HG03095 (cell line): ENCODE measurements around the gene GNE.
"Not testable (repeated sequence)": the region's sequence is repeated elsewhere in the genome, so short reads cannot be mapped to it uniquely, and the experiment has no call there.

Experiments used
- ATAC-seq: cut with Tn5 transposase; IDR thresholded peaks from one replicate; pipeline ENCODE4 v1.9.1; 2021; ENCODE audit warnings: moderate library complexity; ENCODE audit not compliant: unreplicated experiment

GNE gene

GRCh38 chr9:36211510-36211909 lies 46.7 kb downstream of the GNE start:
- ATAC-seq, result no peak

GRCh38 chr9:36210722-36211121 lies 47.5 kb downstream of the GNE start:
- no peak for ATAC-seq

GRCh38 chr9:36208521-36209253 lies 49.6 kb downstream of the GNE start:
- no peak for ATAC-seq

- no peak for ATAC-seq
Measured at GRCh38 chr9:36207546-36208012, 50.7 kb downstream of the GNE start.

- no peak for ATAC-seq
Measured at GRCh38 chr9:36207016-36207415, 51.2 kb downstream of the GNE start.

- ATAC-seq, result no peak
Measured at GRCh38 chr9:36204906-36205547, 53.2 kb downstream of the GNE start.

GRCh38 chr9:36194326-36195000 lies 63.8 kb downstream of the GNE start:
- no peak for ATAC-seq

- no peak for ATAC-seq
Measured at GRCh38 chr9:36193023-36193422, 65.2 kb downstream of the GNE start.

- no peak for ATAC-seq
Measured at GRCh38 chr9:36192196-36192595, 66.1 kb downstream of the GNE start.

- no peak for ATAC-seq
Measured at GRCh38 chr9:36191686-36192085, 66.6 kb downstream of the GNE start.

GRCh38 chr9:36191290-36191645 lies 67.0 kb downstream of the GNE start:
- peak; percentile 2 for ATAC-seq

GRCh38 chr9:36190388-36191289 lies 67.6 kb downstream of the GNE start, which contains the start of gene CLTA:
Gene CLTA, plus strand, starts transcription at chr9:36190921. Its CDS starts 136 bp downstream, at chr9:36191057.
- ATAC-seq, result peak; percentile 96

GRCh38 chr9:36189976-36190375 lies 68.3 kb downstream of the GNE start:
- ATAC-seq, result no peak

- no peak for ATAC-seq
Measured at GRCh38 chr9:36188212-36188611, 70.0 kb downstream of the GNE start.

GRCh38 chr9:36187414-36187813 lies 70.8 kb downstream of the GNE start:
- ATAC-seq, result no peak

- not testable (repeated sequence) for ATAC-seq
Measured at GRCh38 chr9:36180243-36180642, 78.0 kb downstream of the GNE start.

GRCh38 chr9:36177571-36177970 lies 80.7 kb downstream of the GNE start:
- ATAC-seq, result no peak

- ATAC-seq, result not testable (repeated sequence)
Measured at GRCh38 chr9:36176496-36176895, 81.8 kb downstream of the GNE start.

GRCh38 chr9:36175209-36175608 lies 83.0 kb downstream of the GNE start:
- not testable (repeated sequence) for ATAC-seq

GRCh38 chr9:36174731-36175130 lies 83.5 kb downstream of the GNE start:
- no peak for ATAC-seq

GRCh38 chr9:36174271-36174670 lies 84.0 kb downstream of the GNE start:
- no peak for ATAC-seq
